ENCODE data around the gene TMEM232. TPM values are rescaled to one million over a fixed set of nuclear protein-coding genes. Genes with fewer than 3 reads are reported as not detected.

The TMEM232 gene
- total RNA-seq, 1 donor from 2014 or later = 0.20 TPM

DNA sequence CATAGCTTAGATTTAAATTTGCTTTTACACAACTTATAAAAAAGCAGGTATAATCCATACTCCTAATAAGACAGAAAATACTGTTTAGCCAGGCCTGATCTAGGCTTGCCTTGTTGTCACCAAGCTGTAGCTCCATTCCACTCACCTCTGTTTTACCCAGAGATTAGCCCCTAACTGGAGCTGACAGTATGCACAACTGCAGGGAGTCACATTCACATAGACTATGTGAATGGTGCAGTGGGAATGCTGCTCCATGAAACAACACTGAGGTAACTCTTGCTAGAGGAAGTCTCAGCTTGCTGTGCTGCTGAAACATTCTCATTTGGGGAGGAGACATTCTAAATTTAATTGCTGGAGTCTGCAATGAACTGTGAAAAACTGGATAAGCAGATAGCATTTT is 209.1 kb downstream of the TMEM232 start:
- no peak for DNase-seq (ENCODE audit: low read depth in 2 of 2)

DNA sequence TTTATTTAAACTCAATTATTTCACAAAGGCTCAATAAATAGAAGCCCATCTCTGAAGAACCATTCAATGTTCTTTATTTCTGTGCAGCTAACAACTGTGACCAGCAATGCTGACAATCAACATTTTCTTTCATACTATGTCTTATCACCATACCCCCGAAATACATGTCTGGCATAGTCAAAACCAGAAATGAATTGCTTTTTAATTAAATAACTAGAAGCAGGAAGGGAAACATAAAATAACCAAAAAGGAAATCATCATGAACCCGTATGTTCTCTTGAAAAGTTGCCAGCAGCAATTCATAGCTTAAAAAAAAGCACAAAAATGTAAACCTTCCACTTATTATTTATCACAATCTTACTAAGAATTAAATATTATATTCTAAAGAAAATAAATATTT is 212.4 kb downstream of the TMEM232 start:
- no peak for DNase-seq (ENCODE audit: low read depth in 2 of 2)

DNA sequence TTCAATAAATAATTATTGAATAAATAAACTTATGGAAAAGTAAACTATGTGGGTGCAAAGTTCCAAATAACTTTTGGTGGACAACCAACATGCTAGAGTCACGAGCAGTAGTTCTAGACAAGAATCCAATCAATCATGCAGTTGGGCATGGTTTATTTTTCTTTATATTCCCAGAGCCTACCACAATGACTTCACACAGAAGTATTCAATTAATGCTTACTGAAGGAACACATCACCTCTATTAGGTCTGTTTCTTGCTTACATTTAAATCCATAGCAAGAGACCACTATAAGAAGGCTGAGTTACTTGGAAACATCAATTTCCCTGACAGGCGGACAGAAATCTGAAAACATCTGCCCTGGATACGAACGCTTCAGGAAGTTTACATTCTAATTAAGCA is 214.2 kb downstream of the TMEM232 start:
- DNase-seq (ENCODE audit: low read depth in 2 of 2) = no peak

DNA sequence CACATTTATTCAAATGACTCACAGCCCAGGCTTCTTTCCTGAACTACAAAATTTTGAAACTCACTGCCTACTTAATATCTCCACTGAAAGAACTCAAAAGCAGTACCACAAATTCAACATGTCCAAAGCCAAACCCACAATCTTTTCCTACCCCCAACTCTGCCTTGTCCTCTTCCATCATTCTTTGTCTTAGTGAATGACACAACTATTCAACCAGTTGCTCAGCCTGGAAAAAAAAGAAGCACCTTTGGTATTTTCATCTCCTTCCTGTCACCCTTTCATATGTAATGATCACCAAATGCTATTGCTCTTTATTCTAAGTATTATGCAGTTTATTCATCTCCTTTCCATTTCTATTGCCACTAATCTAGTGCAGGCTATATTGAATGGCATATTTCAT is 216.3 kb downstream of the TMEM232 start:
- DNase-seq (ENCODE audit: low read depth in 2 of 2) = no peak

DNA sequence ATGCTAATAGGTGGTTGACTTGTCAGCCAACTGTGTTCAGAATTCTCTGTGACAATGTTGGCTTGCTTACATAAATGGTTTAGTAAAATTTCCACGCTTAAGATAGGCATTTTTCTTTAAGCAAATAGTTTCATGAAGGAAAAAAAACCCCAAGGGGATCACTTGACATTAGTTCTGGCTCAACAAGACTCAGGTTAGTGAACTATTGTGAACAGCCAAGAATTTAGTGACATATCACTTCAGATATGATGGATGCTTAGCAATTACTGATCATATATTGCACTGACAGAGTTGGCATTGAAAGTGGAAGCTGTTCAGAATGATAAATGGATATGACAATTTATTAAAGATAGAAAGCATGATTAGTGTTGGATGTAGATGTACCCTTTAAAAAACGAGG is 218.5 kb downstream of the TMEM232 start:
- no peak for DNase-seq (ENCODE audit: low read depth in 2 of 2)

DNA sequence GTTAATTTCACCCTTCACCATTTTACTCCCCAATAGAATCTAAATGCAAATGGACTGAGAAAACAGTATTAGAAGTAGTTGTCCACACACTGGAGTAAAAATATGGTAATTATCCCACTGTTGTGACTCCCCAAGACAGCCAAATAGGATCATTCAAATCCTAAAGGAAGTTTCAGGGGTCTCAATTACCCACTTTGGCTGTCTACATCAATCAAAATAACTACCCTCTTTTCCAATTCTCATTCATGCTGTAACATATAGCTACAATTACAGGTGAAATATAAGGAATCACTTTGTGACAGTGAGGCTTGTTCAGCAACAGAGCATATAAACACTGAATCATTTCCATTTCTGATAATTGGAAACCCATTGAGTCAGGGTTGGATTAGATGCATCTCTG is 220.1 kb downstream of the TMEM232 start:
- DNase-seq (ENCODE audit: low read depth in 2 of 2) = no peak

DNA sequence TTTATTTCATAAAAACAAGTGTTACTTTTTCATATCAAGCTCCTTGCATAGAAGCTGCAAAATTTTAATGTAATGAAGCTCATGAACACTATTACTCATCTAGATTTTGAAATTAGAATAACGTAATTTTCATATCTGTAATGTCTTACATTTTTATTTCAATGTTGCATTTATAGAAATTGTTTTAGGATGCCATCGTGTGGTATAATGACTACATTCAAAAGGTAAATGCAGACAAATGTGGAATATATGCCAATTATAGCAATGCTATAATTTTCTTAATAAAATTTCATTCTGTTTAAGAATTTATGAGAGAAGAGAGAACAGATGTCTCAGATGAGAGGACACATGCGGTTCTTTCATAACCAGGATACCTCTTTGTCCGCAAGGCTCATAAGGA is 230.2 kb downstream of the TMEM232 start:
- no peak for DNase-seq (ENCODE audit: low read depth in 2 of 2)

DNA sequence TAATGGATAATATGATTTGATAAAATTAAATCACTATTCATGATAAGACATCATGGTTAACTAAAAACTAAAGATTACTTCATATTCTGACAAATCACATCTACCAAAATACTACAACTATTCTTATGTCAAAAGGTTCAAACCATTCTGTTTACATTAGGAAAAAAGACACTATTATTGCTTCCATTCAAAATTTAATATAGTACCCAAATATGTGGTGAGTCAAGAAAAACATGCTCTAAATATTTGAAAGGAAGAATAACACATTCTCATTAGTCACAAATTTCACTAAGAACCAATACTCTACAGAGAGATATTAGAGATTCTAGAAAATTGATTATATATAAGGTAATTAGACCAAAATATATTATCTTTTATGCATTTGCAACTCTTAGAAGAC is 234.0 kb downstream of the TMEM232 start:
- DNase-seq (ENCODE audit: low read depth in 2 of 2) = no peak

DNA sequence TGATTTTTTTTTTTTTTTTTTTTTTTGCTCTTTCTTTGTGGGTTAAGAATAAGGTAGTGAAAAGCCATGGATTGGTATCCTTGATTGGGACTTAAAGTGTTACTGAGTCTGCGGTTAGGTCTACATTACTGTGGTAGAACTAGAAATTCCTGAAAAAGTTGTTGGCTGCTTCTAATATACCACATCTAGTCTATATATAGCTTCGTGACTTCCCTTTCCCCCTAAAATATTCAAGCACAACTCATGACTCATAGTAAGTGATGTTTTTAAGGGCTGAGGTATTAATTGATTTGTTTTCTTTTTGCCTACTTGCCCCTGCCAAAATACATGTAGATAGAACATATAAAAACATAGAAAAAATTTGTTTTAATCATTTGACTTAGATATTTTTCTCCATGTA is 247.6 kb downstream of the TMEM232 start:
- no peak for DNase-seq (ENCODE audit: low read depth in 2 of 2)

DNA sequence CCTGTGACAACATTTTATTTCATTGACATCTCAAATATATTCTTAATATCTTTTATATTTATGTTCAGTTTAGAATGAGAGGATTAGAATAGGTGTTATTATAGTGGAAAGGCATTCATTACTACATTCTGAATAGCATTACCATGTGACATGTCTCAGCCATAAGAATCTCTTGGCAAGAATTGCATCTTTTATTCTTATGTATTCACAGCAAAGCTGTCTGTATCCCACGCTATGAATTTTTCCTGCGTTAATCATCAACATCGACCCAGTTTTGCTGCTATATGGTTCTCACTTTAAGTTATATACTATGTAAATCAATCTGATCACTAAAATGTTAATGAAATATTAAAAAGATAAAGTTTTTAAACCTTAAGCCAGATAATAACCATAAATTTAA is 248.6 kb downstream of the TMEM232 start:
- DNase-seq (ENCODE audit: low read depth in 2 of 2) = no peak

DNA sequence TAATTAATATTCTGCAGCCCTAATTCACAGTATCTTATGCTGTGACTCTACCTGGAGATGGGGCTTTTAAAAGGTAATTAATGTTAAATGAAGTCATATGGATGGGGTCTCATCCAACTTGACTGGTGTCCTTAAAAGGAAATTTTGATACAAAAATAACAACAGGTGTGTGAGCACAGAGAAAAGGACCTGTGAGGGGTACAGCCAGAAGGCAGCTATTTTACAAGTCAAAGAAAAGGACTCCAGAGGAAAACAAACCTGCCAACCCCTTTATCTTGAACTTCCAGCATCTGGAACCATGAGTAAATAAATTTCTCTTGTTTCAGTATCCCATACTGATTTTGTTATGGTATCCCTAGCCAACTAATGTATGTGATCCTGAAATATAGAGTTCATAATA is 250.3 kb downstream of the TMEM232 start:
- no peak for DNase-seq (ENCODE audit: low read depth in 2 of 2)

DNA sequence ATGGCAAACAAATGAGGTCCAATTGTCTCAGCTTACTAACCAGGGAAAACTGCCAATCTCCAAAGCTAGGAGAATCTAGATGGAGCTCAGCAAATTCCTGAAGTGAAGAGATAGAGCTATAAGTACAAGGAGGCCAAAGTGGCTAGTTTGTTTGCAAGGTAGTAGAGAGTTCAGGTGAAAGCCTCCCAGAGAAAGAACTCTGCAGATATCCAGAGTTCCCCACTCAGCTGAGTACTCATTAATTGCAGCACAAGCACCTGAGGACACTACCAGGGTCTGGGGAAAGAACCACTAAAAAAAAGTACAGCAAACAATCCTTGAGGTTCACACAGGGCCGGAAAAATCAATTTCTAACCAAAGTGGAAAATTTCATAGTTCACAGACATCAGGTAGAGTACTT is 250.9 kb downstream of the TMEM232 start:
- no peak for DNase-seq (ENCODE audit: low read depth in 2 of 2)

DNA sequence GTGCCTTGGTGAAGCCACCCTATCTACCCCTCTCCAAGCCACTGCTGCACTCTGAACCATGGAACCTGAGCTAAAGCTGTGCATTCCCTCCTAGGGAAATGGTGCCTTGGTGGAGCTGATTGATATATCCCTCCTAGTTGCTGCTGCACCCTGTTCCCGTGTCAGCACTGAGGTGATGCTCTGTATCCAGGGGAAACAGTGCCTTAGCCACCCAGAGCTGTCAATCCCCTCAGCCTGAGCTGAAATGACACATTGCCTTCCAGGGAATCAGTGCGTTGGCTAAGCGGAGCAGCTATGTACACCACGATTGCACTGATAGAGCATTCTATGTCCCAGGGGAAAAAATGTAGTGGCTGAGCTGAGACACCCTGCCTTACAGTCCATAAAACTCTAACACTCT is 257.0 kb downstream of the TMEM232 start:
- no peak for DNase-seq (ENCODE audit: low read depth in 2 of 2)

DNA sequence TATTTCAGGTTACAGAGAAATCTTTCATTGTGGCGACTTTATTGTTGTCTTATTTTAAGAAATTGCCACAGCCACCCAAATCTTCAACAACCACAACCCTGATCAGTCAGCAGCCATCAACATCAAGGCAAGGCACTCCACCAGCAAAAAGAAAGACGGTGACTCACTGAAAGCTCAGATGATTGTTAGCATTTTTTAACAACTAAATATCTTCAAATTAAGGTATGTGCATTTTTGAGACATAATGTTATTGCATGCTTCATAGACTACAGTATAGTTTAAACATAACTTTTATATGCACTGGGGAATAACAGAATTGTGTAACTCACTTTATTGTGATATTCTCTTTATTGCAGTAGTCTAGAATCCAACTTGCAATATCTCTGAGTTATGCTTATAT is 263.4 kb downstream of the TMEM232 start:
- no peak for DNase-seq (ENCODE audit: low read depth in 2 of 2)

DNA sequence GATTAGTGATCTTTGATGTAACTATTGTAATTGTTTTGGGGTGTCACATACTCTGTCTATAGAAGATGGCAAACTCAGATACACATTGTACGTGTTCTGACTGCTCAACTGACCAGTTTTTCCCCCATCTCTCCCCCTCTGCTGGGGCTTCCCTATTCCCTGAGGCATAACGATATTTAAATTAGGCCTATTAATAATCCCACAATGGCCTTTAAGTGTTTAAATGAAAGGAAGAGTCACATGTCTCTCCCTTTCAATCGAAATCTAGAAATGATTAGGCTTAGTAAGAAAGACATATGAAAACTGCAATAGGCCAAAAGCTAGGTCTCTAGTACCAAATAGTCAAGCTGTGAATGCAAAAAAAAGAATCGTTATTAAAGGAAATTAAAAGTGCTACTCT is 265.6 kb downstream of the TMEM232 start:
- DNase-seq (ENCODE audit: low read depth in 2 of 2) = no peak

DNA sequence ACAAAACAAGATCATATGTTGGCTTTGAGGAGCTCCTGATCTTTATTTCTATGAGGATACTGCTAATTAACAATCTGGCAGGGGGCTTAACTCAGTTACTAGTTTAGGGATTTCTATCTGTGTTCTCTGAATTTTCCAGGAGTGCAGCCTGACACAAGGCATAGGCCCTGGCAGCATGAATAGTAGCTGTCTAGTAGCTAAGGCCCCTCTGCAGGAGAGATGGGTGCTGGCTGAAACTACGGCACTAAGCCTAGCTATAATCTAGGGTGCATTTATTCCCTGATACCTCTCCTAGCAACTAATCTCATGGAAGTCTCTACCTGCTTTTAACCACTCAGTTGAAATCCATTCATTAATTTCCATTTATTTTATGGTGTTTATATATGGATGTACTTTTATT is 268.2 kb downstream of the TMEM232 start:
- no peak for DNase-seq (ENCODE audit: low read depth in 2 of 2)

DNA sequence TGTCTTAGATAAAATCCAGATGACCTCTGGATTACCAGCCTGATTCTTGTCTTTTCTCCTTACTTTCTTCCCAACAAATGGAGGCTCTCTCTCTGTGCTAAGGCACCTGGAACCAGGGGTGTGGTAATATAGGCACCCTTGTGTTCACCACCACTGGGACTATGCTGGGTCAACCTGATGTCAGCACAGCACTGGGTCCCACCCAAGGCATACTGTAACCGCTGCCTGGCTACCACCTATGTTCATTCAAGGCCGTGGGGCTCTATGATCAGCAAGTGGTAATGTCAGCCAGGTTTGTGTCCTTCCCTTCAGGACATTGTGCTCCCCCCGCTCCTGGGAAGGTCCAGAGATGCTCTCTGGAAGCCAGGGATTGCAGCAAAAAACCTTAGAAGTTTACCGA is 283.6 kb downstream of the TMEM232 start:
- no peak for DNase-seq (ENCODE audit: low read depth in 2 of 2)

DNA sequence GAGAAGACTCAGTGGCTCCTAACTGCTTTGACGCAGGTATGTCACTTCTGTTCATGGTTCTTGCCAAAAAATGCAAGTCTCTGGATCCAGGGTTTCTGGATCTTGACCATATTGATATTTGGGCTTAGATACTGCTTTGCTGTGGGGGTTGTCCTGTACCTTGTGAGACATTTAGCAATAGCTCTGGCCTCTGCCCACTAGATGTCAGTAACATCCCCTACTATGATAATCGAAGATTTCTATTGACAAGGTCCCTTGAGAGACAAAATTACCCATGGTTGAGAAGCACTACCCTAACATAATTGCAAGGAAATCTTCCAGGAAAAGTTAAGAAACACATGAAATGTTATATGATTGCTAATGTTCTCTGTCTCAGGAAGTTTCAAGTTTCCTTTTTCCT is 285.4 kb downstream of the TMEM232 start:
- DNase-seq (ENCODE audit: low read depth in 2 of 2) = no peak

DNA sequence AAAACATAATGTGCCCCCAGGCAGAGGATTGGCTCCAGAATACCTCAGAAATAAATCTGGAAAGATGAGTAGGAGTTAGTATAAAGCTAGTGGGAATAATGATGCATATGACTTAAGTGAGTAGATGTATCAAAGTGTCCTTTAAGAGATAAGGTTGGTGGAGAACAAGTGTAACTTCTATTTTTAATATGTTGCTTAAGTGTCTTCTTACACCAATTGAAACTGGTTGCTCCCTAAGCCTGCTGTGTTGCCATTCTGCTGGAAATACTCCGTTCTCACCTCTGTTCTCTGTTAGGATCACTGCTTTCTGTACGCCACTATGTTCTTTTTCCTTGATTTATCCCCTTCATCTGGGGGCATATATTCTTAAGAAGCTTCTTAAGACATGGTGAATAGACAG is 286.4 kb downstream of the TMEM232 start:
- DNase-seq (ENCODE audit: low read depth in 2 of 2) = no peak

DNA sequence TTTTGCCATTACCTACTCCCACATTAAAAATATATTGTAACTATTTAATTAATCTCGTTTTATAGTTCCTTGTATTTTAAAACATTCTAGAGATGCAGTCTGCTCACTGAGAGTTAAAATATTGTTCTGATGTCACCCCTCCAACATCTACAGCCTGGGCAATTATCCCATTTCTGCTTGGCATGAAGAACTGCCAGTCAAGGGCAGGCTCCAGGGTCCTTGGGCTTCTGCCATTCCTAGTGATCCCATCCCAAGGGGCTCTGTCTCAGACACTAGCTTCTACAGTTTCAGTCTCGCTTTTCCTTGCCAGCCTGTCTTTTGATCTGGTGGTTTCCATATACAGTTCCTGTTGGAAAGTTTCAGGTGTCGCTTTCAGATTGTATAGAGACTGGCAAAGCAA is 287.2 kb downstream of the TMEM232 start:
- no peak for DNase-seq (ENCODE audit: low read depth in 2 of 2)

DNA sequence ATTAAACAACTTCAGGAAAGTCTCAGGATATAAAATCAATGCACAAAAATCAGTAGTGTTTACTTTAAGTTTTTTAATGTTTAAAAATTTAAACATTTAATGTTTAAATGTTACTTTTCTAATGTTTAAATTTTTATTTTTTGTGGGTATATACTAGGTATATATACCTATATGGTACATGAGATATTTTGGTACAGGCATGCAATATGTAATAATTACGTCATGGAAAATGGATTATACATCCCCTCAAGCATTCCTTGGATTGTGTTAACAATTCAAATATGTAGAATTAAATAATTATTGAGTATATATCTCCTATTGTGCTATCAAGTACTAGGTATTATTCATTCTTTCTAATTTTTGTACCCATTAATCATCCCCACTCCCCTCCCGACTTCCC is 291.3 kb downstream of the TMEM232 start:
- DNase-seq (ENCODE audit: low read depth in 2 of 2) = no peak

DNA sequence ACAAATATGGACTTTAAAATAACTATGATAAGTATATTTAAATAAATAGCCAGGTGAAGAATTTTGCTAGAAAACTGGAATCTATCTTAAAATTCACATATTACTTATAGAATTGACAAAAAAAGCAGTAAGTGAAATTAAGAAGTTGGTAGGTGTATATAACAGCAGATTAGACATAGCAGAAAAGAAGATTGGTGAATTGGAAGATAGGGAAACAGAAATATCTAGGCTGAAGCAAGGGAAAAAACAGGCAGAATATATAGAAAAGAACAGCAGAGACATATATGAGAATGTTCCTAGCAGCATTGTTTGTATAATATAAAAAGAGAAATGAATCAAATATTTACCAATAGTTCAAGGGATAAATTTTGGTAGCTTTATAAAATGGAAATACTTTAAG is 294.9 kb downstream of the TMEM232 start:
- DNase-seq (ENCODE audit: low read depth in 2 of 2) = no peak

DNA sequence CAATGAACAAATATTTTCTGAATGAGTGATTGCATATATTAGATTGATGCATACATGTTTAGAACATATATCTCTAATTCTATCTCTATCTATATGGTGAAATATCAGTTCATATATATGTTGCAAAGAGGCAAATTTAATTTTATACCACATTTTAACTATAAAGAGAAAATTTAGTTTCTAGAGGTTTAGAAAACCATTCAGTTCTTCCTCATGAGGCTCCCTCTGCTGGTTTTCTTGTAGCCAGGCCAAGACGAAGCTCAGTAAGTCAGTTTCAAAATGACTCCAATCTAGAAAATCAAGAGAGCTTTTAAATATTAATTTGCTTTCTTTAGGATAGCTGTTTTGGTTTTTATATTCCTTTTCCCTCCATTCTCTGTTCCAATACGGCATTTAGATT is 312.1 kb downstream of the TMEM232 start:
- DNase-seq (ENCODE audit: low read depth in 2 of 2) = no peak

DNA sequence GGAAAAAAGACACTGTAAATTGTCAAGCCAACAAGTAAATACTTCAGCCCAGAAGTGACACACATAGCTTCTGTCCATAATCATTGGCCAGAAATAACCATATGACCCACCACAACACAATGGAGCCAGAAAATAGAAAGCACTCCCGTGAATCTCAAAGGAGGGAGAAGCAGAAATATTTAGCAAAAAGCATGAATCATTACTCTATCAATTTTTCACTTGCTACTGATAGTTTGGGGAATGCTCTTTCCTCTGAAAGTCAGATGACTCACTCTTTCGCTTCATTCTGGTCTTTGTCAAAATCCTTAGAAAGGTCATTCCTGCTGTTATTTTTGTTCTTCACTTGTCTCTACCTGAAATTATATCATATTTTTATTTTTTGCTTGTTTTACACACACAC is 312.6 kb downstream of the TMEM232 start:
- DNase-seq (ENCODE audit: low read depth in 2 of 2) = no peak

DNA sequence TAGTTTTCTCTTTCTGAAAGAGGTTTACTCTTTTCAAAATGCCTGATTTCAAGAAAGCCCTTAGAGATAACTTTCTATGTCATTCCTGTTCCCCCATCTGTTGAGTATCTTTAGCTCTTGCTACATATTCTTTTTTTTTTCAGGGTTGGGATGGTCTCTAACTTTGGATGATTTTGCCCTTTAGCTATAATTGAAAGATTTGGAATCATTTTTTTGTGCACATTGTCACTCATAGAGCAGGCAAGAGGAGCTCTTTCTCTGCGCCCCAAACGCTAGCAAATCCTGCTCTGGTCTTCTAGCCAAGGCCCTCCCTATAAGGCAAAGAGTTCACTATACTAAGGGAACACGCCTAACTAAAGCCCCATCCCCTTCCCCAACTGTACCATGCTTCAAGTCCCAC is 316.9 kb downstream of the TMEM232 start:
- no peak for DNase-seq (ENCODE audit: low read depth in 2 of 2)
